Parathyroid adenoma (tissue), 2 donors: ENCODE measurements around the gene TCF7L2.
A peak's percentile ranks its signal among the peaks of the same experiment; 100 is the strongest.

Experiments used
- H2AFZ ChIP-seq: fragments of 300-600 bp; sonication (generic); one replicate; pipeline ENCODE4 v1.7.0; 2017; ENCODE audit warnings: antibody characterized with exemption, mild to moderate bottlenecking
- H3K27ac ChIP-seq: fragments of 300-600 bp; sonication (generic); one replicate; pipeline ENCODE4 v1.7.0; 2017
- H3K27me3 ChIP-seq: fragments of 300-600 bp; sonication (generic); one replicate; pipeline ENCODE4 v1.7.0; 2017; ENCODE audit warnings: low read length; ENCODE audit not compliant: control insufficient read depth, insufficient read depth
- H3K36me3 ChIP-seq: fragments of 300-600 bp; sonication (generic); one replicate; pipeline ENCODE4 v1.7.0; 2017; ENCODE audit warnings: low read length; ENCODE audit not compliant: control insufficient read depth, insufficient read depth
- H3K4me1 ChIP-seq: fragments of 300-600 bp; sonication (generic); one replicate; pipeline ENCODE4 v1.7.0; 2017; ENCODE audit warnings: control low read depth
- H3K4me2 ChIP-seq: fragments of 300-600 bp; sonication (generic); one replicate; pipeline ENCODE4 v1.7.0; 2017; ENCODE audit warnings: low read length
- H3K4me3 ChIP-seq: fragments of 300-600 bp; sonication (generic); one replicate; pipeline ENCODE4 v1.7.0; 2017; ENCODE audit warnings: low read depth, low read length
- H3K79me2 ChIP-seq: fragments of 300-600 bp; sonication (generic); one replicate; pipeline ENCODE4 v1.7.0; 2017; ENCODE audit warnings: control low read depth
- H3K9ac ChIP-seq: fragments of 300-600 bp; sonication (generic); one replicate; pipeline ENCODE4 v1.7.0; 2017; ENCODE audit warnings: mild to moderate bottlenecking
- H3K9me3 ChIP-seq: fragments of 300-600 bp; sonication (generic); one replicate; pipeline ENCODE4 v1.7.0; 2017; ENCODE audit warnings: low read length; ENCODE audit not compliant: control insufficient read depth
- TF ChIP-seq, protein P1 (sequence below): fragments of 300-600 bp; sonication (generic); IDR thresholded peaks from one replicate; pipeline ENCODE4 v1.7.0; 2017; ENCODE audit warnings: antibody characterized with exemption, mild to moderate bottlenecking
- donor health status: primary hyperparathyroidism.

TCF7L2 gene

DNA sequence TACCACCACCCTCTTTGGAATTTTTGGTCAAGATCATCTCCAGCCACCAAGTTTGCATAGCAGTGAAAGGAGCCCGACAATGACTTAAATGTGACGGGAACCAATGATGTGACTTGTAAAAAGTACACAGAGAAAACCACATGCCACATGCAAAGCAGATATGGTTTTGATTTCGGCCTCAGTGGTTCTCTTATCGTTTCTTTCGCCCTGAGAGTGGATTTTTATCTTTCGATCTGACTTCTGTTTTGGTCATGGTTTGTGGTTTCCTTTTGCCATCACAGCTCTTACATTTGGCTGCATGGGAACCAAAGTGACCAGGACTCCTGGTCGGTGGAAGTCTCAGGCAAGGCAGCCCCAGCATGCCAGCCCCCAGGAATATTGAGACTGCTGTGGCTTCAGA is 31.5 kb downstream of the TCF7L2 start:
- H3K27ac ChIP-seq, result no peak overlapping the region
- no peaks in the 10 kb centered on the region for H3K27me3 ChIP-seq
- peak overlapping the region; percentile 23 for H3K4me3 ChIP-seq
- peaks cover 5% of the 10 kb centered on the region for H3K4me1 ChIP-seq
- TF ChIP-seq, protein P1, sequence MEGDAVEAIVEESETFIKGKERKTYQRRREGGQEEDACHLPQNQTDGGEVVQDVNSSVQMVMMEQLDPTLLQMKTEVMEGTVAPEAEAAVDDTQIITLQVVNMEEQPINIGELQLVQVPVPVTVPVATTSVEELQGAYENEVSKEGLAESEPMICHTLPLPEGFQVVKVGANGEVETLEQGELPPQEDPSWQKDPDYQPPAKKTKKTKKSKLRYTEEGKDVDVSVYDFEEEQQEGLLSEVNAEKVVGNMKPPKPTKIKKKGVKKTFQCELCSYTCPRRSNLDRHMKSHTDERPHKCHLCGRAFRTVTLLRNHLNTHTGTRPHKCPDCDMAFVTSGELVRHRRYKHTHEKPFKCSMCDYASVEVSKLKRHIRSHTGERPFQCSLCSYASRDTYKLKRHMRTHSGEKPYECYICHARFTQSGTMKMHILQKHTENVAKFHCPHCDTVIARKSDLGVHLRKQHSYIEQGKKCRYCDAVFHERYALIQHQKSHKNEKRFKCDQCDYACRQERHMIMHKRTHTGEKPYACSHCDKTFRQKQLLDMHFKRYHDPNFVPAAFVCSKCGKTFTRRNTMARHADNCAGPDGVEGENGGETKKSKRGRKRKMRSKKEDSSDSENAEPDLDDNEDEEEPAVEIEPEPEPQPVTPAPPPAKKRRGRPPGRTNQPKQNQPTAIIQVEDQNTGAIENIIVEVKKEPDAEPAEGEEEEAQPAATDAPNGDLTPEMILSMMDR, result no peak
- H3K36me3 ChIP-seq, result no peaks in the 10 kb centered on the region
- no peak overlapping the region for H3K9ac ChIP-seq
- peak overlapping the region; percentile 46 for H3K4me2 ChIP-seq
- H3K9me3 ChIP-seq, result no peaks in the 10 kb centered on the region
- H2AFZ ChIP-seq, result no peak overlapping the region
- peaks cover 42% of the 10 kb centered on the region for H3K79me2 ChIP-seq

DNA sequence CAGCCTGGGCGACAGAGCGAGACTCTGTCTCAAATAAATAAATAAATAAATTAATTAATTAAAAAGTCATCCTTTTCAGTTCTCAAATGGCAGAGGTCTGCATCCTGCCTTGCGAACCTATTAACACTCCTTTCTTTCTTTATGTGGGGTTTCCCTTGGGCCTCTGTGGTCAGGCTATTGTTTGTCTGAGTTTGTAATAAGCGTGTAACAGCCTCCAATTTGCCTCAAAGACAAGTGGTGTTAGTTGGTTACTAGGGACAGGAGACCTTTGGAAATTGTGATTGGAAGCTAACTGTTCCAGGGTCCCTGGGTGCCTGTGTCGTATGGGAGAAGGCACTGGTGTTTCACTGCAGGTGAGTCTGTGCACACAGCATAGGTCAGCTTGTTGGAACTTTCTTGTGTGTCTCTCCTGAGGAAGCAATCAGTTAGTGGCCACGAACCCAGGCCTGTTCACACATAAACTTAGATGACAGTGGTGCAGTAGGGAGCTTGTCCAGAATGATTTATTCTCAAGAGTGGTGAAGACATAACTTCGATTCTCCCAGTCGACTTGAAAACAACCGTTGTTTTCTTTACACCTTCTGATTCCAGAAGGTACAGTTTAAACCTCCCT is 33.5 kb downstream of the TCF7L2 start:
- H3K4me2 ChIP-seq, result no peak overlapping the region
- H3K79me2 ChIP-seq, result peaks cover 52% of the 10 kb centered on the region
- H3K4me3 ChIP-seq, result no peak overlapping the region
- H3K9me3 ChIP-seq, result no peaks in the 10 kb centered on the region
- no peak overlapping the region for H3K27ac ChIP-seq
- H3K27me3 ChIP-seq, result no peaks in the 10 kb centered on the region
- no peaks in the 10 kb centered on the region for H3K36me3 ChIP-seq
- no peak overlapping the region for H3K9ac ChIP-seq
- H3K4me1 ChIP-seq, result peaks cover 11% of the 10 kb centered on the region
- TF ChIP-seq, protein P1, result no peak
- H2AFZ ChIP-seq, result no peak overlapping the region

DNA sequence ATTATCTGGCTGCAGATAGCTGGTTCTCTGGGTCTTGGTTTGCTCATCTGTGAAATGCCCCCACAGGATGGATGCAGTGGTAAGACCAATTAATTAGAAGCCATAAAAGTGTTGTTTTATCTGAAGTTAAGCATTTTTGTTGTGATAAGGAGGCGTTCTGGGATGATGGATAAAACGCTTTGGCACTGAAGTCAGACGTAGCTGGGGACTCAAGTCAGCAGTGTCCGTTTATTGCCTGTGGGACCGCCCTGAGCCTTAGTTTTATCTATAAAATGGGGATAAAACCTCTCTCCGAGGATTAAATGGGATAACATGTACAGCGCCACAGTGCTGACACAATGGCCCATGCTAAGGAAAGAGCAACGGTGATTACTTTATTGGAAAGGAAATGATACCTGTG is 34.7 kb downstream of the TCF7L2 start:
- Histone ChIP-seq H3K27ac (no peak overlapping the region), H2AFZ (no peak overlapping the region), H3K4me2 (no peak overlapping the region), H3K79me2 (peaks cover 59% of the 10 kb centered on the region), H3K9me3 (no peaks in the 10 kb centered on the region), H3K9ac (no peak overlapping the region), H3K4me1 (peaks cover 11% of the 10 kb centered on the region), H3K36me3 (no peaks in the 10 kb centered on the region), H3K4me3 (no peak overlapping the region), H3K27me3 (no peaks in the 10 kb centered on the region)
- TF ChIP-seq, protein P1, result no peak

DNA sequence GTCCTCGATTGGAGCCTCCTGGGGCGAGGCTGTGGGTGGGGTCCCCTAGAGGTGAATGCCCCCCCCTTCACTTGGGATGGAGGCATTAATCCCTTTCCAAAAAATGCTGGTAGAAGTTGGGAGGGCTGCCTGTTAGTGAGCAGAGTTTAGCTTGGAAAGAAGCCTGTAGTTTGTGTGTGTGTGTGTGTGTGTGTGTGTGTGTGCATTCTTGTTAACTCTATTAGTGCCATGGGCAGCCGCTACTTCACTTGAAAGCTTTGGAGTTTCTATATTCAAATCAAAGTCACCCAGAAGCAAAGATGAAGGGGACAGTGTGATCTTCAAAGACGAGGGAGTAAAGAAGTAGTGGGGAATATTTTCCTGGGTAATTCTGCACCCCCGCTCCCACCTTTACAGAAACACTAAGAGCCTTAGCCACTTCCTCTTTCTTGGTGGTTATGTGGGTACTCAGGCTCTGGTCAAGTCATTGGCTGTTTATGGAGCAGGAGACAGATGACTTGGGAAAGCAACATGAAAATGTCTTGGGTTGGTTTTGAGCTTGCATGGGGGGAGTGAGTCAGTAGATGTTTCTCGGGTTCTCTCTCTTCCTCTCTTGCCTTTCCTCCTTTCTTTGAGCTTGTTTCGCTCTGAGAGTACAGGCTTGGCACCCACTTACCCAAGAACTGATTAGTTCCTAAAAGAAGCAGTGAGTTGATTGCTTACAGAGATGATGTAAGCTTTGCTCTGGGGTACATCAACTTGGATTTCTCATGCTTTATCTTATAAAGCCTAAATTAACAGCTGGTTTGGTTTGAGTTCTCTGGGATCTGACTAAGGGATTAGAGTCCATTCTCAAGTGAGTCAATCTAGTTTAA is 35.9 kb downstream of the TCF7L2 start:
- H3K4me1 ChIP-seq, result peaks cover 11% of the 10 kb centered on the region
- no peak overlapping the region for H3K9ac ChIP-seq
- H3K79me2 ChIP-seq, result peaks cover 66% of the 10 kb centered on the region
- no peak overlapping the region for H2AFZ ChIP-seq
- TF ChIP-seq, protein P1, result no peak
- no peak overlapping the region for H3K4me2 ChIP-seq
- no peaks in the 10 kb centered on the region for H3K27me3 ChIP-seq
- no peak overlapping the region for H3K27ac ChIP-seq
- no peaks in the 10 kb centered on the region for H3K36me3 ChIP-seq
- H3K4me3 ChIP-seq, result no peak overlapping the region
- H3K9me3 ChIP-seq, result no peaks in the 10 kb centered on the region
